COLO829 (cell line): ENCODE data around the gene AMPH.
"Not testable (repeated sequence)": the region's sequence is repeated elsewhere in the genome, so short reads cannot be mapped to it uniquely, and the experiment has no call there.

Source experiments
- DNase-seq: peaks from one replicate; pipeline ENCODE4 v3.0.0; 2012; ENCODE audit warnings: low spot score

Gene AMPH

DNA sequence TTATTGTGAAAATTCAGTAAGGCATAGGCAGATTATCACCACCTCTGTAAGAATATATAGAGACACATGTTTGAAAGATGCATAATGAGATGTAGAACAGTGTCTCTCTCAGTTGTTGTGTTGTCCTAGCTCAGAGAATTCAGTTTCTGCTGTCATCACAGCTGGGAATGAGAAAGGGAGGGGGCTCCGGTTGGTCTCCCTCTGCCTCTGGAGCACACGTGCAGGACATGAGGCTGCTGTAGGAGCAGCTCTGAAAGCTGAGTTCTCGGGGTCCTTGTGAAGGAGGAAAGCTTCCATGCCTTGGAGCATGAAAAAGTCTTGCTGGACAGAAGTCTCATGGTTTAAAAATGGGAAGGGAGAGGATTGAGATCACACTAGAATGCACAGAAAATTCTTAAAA is 280.4 kb downstream of the AMPH start:
- DNase-seq = not testable (repeated sequence)

DNA sequence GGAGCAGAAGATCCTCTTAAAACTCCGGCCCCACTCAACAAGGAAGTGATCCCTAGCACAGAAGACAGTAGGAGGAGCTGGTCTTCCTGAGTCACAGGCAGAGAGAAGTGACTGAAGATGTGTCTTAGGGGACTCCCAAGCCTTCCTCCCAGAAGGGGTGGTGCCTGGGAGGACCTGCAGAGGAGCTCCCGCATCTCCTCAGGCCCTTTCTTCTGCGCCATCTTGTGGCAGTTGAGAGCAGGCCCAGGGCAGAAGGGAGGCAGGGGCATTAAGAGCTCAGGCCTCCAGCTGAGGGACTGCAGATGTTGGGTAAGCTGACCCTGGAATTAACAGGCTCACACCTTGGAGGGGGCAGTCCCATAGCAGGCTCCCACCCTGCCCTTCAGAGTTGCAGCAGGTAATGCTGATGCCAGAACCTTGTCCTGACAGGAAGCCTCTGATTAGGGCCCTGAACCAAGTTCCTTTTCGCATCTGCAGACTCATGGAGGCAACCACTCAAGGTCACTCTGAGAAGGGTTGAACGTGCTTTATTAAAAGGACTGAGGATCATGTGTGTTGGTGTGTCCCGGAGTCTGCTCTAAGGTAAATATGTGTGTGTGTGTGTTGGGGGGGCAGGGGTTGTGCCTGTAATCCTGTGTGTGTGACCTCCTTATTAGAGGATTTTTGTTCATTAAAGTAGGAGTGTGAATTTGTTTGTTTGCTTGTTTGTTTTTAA is 281.1 kb downstream of the AMPH start:
- DNase-seq = not testable (repeated sequence)

DNA sequence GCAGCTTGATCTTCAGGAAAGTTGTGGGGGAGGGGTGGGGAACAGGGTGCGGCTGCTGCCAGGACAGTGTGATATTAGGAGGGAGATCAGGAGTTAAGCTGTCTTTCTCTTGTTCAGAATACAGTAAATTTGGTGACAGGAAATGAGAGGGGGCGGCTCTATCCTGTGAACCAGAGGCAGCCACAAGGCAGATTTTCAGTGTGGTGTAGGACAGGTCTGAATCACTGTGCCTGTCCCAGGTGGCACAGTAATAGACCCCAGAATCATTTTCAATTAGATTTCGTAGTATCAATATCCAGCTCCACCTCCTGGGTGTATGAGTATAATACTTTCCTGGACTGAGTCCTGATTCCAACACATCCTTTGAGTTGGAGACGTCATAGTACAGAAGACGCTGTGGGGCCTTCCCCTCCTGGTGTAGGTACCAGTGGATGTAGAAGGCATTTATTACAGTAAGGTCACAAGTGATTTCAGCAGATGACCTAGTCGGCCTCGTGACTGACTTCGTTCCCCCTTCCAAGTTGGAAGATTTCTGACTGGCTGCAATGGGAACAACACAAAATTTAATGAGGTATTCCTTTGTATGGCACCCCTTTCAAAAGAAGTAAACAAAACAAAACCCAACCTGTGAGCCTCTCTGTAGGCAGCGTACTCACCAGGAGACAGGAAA is 281.9 kb downstream of the AMPH start:
- not testable (repeated sequence) for DNase-seq

DNA sequence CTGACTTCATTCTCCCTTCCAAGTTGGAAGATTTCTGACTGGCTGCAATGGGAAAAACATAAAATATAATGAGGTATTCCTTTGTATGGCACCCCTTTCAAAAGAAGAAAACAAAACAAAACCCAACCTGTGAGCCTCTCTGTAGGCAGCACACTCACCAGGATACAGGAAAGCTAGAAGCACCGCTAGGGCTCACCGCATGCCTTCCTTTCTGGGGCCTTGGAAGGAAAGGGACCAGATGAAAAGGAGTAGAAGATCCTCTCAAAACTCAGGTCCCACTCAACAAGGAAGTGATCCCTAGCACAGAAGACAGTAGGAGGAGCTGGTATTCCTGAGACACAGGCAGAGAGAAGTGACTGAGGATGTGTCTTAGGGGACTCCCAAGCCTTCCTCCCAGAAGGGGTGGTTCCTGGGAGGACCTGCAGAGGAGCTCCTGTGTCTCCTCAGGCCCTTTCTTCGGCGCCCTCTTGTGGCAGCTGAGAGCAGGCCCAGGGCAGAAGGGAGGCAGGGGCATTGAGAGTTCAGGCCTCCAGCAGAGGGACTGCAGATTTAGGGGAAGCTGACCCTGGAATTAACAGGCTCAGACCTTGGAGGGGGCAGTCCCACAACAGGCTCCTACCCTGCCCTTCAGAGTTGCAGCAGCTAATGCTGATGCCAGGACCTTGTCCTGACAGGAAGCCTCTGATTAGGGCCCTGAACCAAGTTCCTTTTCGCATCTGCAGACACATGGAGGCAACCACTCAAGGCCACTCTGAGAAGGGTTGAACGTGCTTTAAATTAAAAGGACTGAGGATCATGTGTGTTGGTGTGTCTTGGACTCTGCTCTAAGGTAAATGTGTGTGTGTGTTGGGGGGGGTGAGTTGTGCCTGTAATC is 285.6 kb downstream of the AMPH start:
- DNase-seq = not testable (repeated sequence)

DNA sequence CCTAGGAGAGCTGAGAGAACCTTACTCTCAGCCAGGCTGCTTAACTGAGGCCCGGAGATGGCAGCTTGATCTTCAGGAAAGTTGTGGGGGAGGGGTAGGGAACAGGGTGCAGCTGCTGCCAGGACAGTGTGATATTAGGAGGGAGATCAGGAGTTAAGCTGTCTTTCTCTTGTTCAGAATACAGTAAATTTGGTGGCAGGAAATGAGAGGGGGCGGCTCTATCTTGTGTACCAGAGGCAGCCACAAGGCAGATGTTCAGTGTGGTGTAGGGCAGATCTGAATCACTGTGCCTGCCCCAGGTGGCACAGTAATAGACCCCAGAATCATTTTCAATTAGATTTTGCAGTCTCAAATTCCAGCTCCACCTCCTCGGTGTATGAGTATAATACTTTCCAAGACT is 286.4 kb downstream of the AMPH start:
- DNase-seq = not testable (repeated sequence)

DNA sequence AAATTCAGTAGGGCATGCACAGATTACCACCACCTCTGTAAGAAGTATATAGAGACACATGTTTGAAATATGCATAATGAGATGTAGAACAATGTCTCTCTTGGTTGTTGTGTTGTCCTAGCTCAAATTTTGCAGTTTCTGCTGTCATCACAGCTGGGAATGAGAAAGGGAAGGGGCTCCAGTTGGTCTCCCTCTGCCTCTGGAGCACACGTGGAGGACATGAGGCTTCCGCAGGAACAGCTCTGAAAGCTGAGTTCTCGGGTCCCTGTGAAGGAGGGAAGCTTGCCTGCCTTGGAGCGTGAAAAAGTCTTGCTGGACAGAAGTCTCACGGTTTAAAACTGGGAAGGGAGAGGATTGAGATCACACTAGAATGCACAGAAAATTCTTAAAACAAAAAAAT is 289.0 kb downstream of the AMPH start:
- not testable (repeated sequence) for DNase-seq

DNA sequence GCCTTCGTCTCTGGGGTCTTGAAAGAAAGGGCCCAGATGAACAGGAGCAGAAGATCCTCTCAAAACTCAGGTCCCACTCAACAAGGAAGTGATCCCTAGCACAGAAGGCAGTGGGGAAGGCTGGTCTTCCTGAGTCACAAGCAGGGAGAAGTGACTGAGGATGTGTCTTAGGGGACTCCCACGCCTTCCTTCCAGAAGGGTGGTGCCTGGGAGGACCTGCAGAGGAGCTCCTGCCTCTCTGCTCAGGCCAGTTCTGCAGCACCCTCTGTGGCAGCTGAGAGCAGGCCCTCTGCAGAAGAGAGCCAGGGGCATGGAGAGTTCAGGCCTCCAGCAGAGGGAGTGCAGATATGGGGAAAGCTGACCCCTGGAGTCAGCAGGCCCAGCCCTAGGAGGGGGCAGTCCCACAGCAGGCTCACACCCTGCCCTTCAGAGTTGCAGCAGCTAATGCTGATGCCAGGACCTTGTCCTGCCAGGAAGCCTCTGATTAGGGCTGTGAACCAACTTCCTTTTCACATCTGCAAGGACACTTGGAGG is 289.9 kb downstream of the AMPH start:
- DNase-seq = not testable (repeated sequence)

DNA sequence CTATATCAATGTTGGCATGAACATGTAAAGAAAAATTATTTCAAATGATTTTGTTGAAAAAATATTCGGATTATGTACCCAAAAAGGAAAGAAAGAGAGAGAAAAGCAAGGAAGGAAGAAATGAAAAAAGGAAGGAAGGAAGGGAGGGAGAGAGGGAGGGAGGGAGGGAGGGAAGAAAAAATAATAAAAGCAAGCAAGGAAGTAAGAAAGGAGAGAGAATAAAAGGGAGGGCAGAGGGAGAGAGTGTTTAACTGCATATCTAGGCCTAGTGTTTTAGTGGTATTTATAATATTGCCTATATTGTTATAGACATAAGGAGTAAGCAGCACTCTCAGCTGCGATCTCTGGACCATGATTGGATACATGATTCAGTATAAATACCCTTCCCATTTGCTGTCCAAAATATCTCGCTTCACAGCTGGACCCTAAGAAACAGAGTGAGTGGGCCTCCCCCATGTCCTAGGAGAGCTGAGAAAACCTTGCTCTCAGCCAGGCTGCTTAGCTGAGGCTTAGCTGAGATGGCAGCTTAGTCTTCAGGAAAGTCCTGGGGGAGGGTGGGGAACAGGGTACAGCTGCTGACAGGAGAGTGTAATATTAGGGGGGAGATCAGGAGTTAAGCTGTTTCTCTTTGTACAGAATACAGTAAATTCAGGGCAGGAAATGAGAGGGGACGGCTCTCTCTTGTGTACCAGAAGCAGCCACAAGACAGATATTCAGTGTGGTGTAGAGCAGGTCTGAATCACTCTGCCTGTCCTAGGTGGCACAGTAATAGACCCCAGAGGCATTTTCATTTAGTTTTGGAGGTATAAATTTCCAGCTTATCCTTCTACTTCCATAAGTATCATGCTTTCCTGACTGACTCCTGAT is 291.0 kb downstream of the AMPH start:
- no peak for DNase-seq

DNA sequence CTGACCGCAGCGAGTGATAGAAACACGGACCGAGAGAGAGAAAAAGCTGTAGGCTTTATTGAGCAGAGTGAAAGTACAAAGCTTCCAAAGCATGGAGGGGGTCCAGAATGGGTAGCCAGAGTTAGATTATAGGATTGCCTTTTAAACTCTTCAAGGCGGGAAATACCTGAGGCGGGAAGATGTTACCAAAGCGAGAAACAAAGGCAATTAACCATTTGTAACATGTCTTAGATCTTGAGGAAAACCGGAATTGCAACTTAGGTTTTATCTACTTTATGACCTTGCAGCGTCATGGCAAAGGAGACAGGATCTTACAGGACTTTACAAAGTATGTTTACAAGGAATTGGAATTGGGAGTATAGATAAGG is 295.0 kb downstream of the AMPH start:
- not testable (repeated sequence) for DNase-seq

DNA sequence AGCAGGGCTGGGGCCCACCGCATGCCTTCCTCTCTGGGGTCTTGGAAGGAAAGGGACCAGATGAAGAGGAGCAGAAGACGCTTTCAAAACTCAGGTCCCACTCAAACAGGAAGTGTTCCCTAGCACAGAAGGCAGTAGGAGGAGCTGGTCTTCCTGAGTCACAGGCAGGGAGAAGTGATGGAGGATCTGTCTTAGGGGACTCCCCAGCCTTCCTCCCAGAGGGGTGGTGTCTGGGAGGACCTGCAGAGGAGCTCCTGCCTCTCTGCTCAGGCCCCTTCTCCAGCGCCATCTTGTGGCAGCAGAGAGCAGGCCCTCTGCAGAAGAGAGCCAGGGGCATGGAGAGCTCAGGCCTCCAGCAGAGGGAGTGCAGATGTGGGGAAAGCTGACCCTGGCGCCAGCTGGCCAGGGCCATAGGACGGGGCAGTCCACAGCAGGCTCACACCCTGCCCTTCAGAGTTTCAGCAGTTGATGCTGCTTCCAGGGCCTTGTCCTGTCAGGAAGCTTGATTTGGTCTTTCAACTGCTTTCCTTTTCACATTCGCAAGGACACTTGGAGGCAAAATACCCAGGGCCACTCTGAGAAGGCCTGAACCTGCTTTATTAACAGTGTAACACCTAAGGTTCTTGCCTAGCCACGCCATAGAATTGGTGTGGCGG is 295.6 kb downstream of the AMPH start:
- DNase-seq = peak; percentile 88

DNA sequence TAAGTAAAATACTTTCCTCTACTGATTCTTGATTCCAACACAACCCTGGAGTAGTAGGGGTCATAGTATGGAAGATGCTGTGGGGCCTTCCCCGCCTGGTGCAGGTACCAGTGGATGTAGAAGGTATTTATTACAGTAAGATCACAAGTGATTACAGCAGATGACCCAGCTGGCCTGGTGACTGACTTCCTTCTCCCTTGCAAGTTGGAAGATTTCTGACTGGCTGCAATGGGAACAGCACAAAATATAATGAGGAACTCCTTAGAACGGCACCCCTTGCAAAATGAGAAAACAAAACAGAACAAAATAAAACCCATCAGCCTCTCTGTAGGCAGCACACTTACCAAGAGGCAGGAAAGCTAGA is 296.1 kb downstream of the AMPH start:
- no peak for DNase-seq

DNA sequence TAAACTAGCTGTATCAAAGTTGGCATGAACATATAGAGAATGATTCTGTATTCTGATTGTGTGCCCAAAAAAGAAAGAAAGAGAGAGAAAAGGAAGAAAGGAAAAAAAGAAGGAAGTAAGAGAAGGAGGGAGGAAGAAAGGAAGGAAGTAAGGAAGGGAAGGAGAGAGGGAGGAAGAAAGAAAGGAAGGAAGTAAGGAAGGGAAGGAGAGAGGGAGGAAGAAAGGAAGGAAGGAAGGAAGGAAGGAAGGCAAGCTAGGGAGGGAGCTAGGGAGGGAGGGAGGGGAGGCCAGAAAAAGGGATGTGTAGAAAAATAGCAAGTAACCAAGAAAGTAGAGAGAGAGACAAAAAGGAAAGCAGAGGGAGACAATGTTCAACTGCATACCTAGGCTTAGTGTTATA is 297.0 kb downstream of the AMPH start:
- no peak for DNase-seq
